IMR-90 (cell line): Measurements from ENCODE around the gene RAF1. TPM values are rescaled to one million over a fixed set of nuclear protein-coding genes. Genes with fewer than 3 reads are reported as not detected.

Source experiments
- ATAC-seq: fragments of 200-7000 bp; cut with Tn5 transposase; 2 replicates; pipeline ENCODE4 v1.9.1; 2020; ENCODE audit warnings: low read depth, mild to moderate bottlenecking, moderate library complexity
- BruUV-seq: library from RNA; stranded (reverse); fragments of 400-500 nt; replicated peaks from 2 replicates; lab custom pipeline; 2021; lab: Mats Ljungman, UMichigan
- CTCF ChIA-PET: fragments of 300-600 bp; formaldehyde crosslinking; extraction: SDS; loops from one replicate; lab custom pipeline; 2021; ENCODE audit warnings: antibody characterized with exemption; lab: Yijun Ruan, JAX
- POLR2A ChIA-PET: fragments of 300-600 bp; sonication (Branson Sonifier 250); formaldehyde crosslinking; loops from one replicate; lab custom pipeline; 2022; ENCODE audit warnings: antibody characterized with exemption; ENCODE audit not compliant: unreplicated experiment; lab: Charles Lee
- DNase-seq: peaks from one replicate; pipeline ENCODE4 v3.0.0; 2013
- H2AFZ ChIP-seq: replicated peaks from 2 replicates; pipeline ENCODE3; 2013; ENCODE audit warnings: low read length, mild to moderate bottlenecking; ENCODE audit not compliant: poor library complexity
- H2AK5ac ChIP-seq: 2 replicates; pipeline ENCODE4 v1.6.1; 2013; ENCODE audit warnings: low read depth, low read length, inconsistent platforms
- H2AK9ac ChIP-seq: replicated peaks from 2 replicates; pipeline ENCODE3; 2013; ENCODE audit warnings: mild to moderate bottlenecking, low read depth, low read length, moderate library complexity; ENCODE audit not compliant: poor library complexity
- H2BK120ac ChIP-seq: 2 replicates; pipeline ENCODE4 v1.6.1; 2013; ENCODE audit warnings: low read depth, low read length, inconsistent platforms
- H2BK15ac ChIP-seq: 3 replicates; pipeline ENCODE4 v1.6.1; 2013; ENCODE audit warnings: low read depth, low read length, inconsistent platforms
- H2BK20ac ChIP-seq: 2 replicates; pipeline ENCODE4 v1.6.1; 2013; ENCODE audit warnings: low read depth, mild to moderate bottlenecking, inconsistent platforms, low read length, moderate library complexity
- H2BK5ac ChIP-seq: 2 replicates; pipeline ENCODE4 v1.6.1; 2013; ENCODE audit warnings: mild to moderate bottlenecking, low read depth, low read length, inconsistent platforms; ENCODE audit not compliant: poor library complexity, severe bottlenecking
- H3K14ac ChIP-seq: replicated peaks from 2 replicates; pipeline ENCODE4 v1.6.1; 2013; ENCODE audit warnings: low read depth, low read length, inconsistent platforms
- H3K18ac ChIP-seq: 2 replicates; pipeline ENCODE4 v1.6.1; 2013; ENCODE audit warnings: low read depth, low read length, control low read depth
- H3K23ac ChIP-seq: 2 replicates; pipeline ENCODE4 v1.6.1; 2013; ENCODE audit warnings: low read depth, low read length, inconsistent platforms
- H3K27ac ChIP-seq: 2 replicates; pipeline ENCODE4 v1.5.1; 2013; ENCODE audit warnings: mild to moderate bottlenecking, control low read depth, low read length; ENCODE audit not compliant: insufficient read depth
- H3K27me3 ChIP-seq: 2 replicates; pipeline ENCODE4 v1.6.1; 2013; ENCODE audit warnings: low read length; ENCODE audit not compliant: control insufficient read depth, insufficient read depth
- H3K36me3 ChIP-seq: 2 replicates; pipeline ENCODE4 v1.6.1; 2013; ENCODE audit warnings: low read length, mixed read lengths; ENCODE audit not compliant: control insufficient read depth, insufficient read depth
- H3K4ac ChIP-seq: 2 replicates; pipeline ENCODE4 v1.6.1; 2013; ENCODE audit warnings: low read depth, low read length, inconsistent platforms
- H3K4me1 ChIP-seq: 2 replicates; pipeline ENCODE4 v1.6.1; 2013; ENCODE audit warnings: low read length, mixed read lengths; ENCODE audit not compliant: control insufficient read depth, insufficient read depth
- H3K4me2 ChIP-seq: 2 replicates; pipeline ENCODE4 v1.6.1; 2013; ENCODE audit warnings: low read depth, mild to moderate bottlenecking, control low read depth, low read length, moderate library complexity
- H3K4me3 ChIP-seq: 2 replicates; pipeline ENCODE4 v1.5.1; 2013; ENCODE audit warnings: low read depth, mild to moderate bottlenecking, control low read depth, low read length, moderate library complexity; ENCODE audit not compliant: insufficient read depth
- H3K56ac ChIP-seq: 2 replicates; pipeline ENCODE4 v1.6.1; 2013; ENCODE audit warnings: low read length, inconsistent platforms; ENCODE audit not compliant: insufficient read depth; ENCODE audit errors: extremely low read depth
- H3K79me1 ChIP-seq, 2 experiments: 2 replicates each; pipeline ENCODE4 v1.6.1; 2013; ENCODE audit warnings: low read length in 2 of 2, inconsistent platforms in 1 of 2, low read depth in 1 of 2
- H3K9ac ChIP-seq: 2 replicates; pipeline ENCODE4 v1.6.1; 2013; ENCODE audit warnings: low read depth, low read length, control low read depth
- H3K9me1 ChIP-seq: 2 replicates; pipeline ENCODE4 v1.6.1; 2013; ENCODE audit warnings: low read length, inconsistent platforms; ENCODE audit not compliant: insufficient read depth
- H3K9me3 ChIP-seq: 2 replicates; pipeline ENCODE4 v1.6.1; 2013; ENCODE audit warnings: low read length; ENCODE audit not compliant: control insufficient read depth, insufficient read depth
- H4K20me1 ChIP-seq: 2 replicates; pipeline ENCODE4 v1.6.1; 2013; ENCODE audit warnings: low read length, inconsistent platforms; ENCODE audit not compliant: insufficient read depth
- H4K5ac ChIP-seq: 2 replicates; pipeline ENCODE4 v1.6.1; 2013; ENCODE audit warnings: mild to moderate bottlenecking, low read depth, low read length, control low read depth
- H4K8ac ChIP-seq, 2 experiments: 2 replicates each; pipeline ENCODE4 v1.6.1; 2013; ENCODE audit warnings: low read depth in 2 of 2, low read length in 2 of 2, control low read depth in 1 of 2, inconsistent platforms in 1 of 2
- H4K91ac ChIP-seq: 2 replicates; pipeline ENCODE4 v1.6.1; 2013; ENCODE audit warnings: low read depth, low read length, inconsistent platforms; ENCODE audit not compliant: insufficient read depth
- CTCF ChIP-seq: conservative IDR thresholded peaks from 2 replicates; pipeline ENCODE4 v1.5.1; 2012; ENCODE audit warnings: mild to moderate bottlenecking, low read depth, low read length, improper control_type of control experiment
- MAFK ChIP-seq: IDR thresholded peaks from 2 replicates; pipeline ENCODE4 v1.6.1; 2012; ENCODE audit warnings: low read depth, low read length, improper control_type of control experiment
- RAD21 ChIP-seq: IDR thresholded peaks from 2 replicates; pipeline ENCODE4 v1.6.1; 2012; ENCODE audit warnings: low read length, improper control_type of control experiment
- SMC3 ChIP-seq: fragments of 150-350 bp; IDR thresholded peaks from 2 replicates; pipeline ENCODE4 v1.6.1; 2016; ENCODE audit warnings: low read depth, mild to moderate bottlenecking, antibody characterized with exemption, low read length, moderate library complexity
- WGBS, 2 experiments: methylation state at CpG; one replicate each; pipeline versions ENCODE4 v1.1.5 to v1.1.7; 2013; ENCODE audit warnings: missing lambda C conversion rate in 2 of 2; ENCODE audit not compliant: insufficient read length in 1 of 2; ENCODE audit errors: extremely low coverage in 2 of 2; 5-methylcytosine and 5-hydroxymethylcytosine counted together
- dilution Hi-C: fragments of 300-500 bp; cut with HindIII; formaldehyde crosslinking; loops from one replicate; pipeline ENCODE4 v1.14.3; 2018; ENCODE audit warnings: low sequenced_read_pairs; ENCODE audit not compliant: unreplicated experiment
- in situ Hi-C: fragments of 300-500 bp; cut with MboI; formaldehyde crosslinking; loops from 3 replicates; pipeline ENCODE4 v1.14.3; 2019; ENCODE audit warnings: low sequenced_read_pairs, inconsistent platforms, mixed read lengths
- intact Hi-C: fragments of 100-400 bp; cut with micrococcal nuclease; formaldehyde crosslinking; loops from 2 replicates; pipeline ENCODE4 v1.10.0; 2022
- polyA plus RNA-seq, 3 experiments: library from polyadenylated mRNA; depleted of rRNA; stranded (reverse); fragments of >200 nt; gene quantifications; 2 replicates each; pipeline ENCODE4 v1.2.3, GENCODE V29; 2012; ENCODE audit warnings: low replicate concordance in 1 of 3
- total RNA-seq: library from RNA; depleted of rRNA; stranded (reverse); fragments of >200 nt; gene quantifications from 2 replicates; pipeline ENCODE4 v1.2.3, GENCODE V29; 2012
- TF ChIP-seq, protein P1 (sequence below): fragments of 150-350 bp; IDR thresholded peaks from 2 replicates; pipeline ENCODE4 v1.6.1; 2017; ENCODE audit warnings: mild to moderate bottlenecking, antibody characterized with exemption, low read length, low read depth

The RAF1 gene
- total and polyA plus RNA-seq, 2 of the 4 experiments (the other 2 are of a cell fraction), result 115 to 151 TPM

DNA sequence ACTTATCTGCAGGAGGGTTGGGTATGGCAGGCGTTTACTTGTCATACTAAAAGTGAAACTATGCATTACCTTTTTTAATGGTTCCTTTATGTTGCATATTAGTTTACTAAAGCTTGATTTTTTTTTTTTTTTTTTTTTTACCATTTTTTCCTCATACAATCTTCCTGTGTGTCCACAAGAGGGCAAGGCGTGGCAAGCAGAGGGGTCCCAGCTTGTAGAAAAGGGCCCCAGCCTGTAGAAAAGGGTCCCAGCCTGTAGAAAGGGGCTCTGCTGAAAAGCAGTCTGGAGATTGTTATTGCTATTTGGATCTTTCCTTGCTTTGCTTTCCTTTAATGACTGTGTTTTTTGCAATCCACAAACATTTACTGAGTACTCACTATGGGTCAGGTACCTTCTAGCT, 85.2 kb downstream of the RAF1 start:
- TF ChIP-seq MAFK (no peak), CTCF (peak; percentile 25; the same call in 1 of the 2 replicates), SMC3 (peak; percentile 12; the same call in 1 of the 2 replicates), RAD21 (0 out of 2 replicates have a peak, but pooled peaks have one; percentile 5)
- TF ChIP-seq, protein P1, sequence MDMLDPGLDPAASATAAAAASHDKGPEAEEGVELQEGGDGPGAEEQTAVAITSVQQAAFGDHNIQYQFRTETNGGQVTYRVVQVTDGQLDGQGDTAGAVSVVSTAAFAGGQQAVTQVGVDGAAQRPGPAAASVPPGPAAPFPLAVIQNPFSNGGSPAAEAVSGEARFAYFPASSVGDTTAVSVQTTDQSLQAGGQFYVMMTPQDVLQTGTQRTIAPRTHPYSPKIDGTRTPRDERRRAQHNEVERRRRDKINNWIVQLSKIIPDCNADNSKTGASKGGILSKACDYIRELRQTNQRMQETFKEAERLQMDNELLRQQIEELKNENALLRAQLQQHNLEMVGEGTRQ, result no peak
- Histone ChIP-seq H2AFZ (no peak overlapping the region), H4K8ac (no peak overlapping the region), H2BK15ac (no peak overlapping the region), H3K4me3 (no peak overlapping the region), H2AK5ac (no peak overlapping the region), H3K79me1 (peaks cover 27 to 79% of the 10 kb centered on the region in 2 experiments), H3K56ac (no peak overlapping the region), H2BK20ac (no peak overlapping the region), H3K23ac (no peak overlapping the region), H3K9ac (no peak overlapping the region), H3K36me3 (peaks cover 53% of the 10 kb centered on the region), H2AK9ac (no peak overlapping the region), H3K4me1 (peaks cover 25% of the 10 kb centered on the region), H3K27me3 (no peaks in the 10 kb centered on the region), H3K18ac (no peak overlapping the region), H3K14ac (no peak overlapping the region), H2BK120ac (no peak overlapping the region), H3K9me1 (peaks cover 22% of the 10 kb centered on the region), H4K91ac (no peak overlapping the region), H4K20me1 (peaks cover 48% of the 10 kb centered on the region), H2BK5ac (no peak overlapping the region), H3K4ac (no peak overlapping the region), H3K4me2 (no peak overlapping the region), H3K27ac (no peak overlapping the region), H4K5ac (no peak overlapping the region), H3K9me3 (no peaks in the 10 kb centered on the region)
- ChIA-PET POLR2A (interaction anchor here (0.5 to 0.6 kb wide), 2 partner anchors 18 to 196 kb away, joined by 3 to 4 read pairs; no protein-coding TSS in a partner anchor), CTCF (no interaction called here)
- in situ Hi-C loops (no loop called here), intact Hi-C loops (loop anchor here (5.0 kb wide), 1 partner anchor 441 kb away; no protein-coding TSS in a partner anchor), dilution Hi-C loops (no loop called here)
- BruUV-seq, result no TSS peak
- ATAC-seq (no peak), DNase-seq (no peak)
- WGBS, 2 experiments, result no CpG with 5 or more reads among the region's 2 CpGs
